PC-3 (cell line): ENCODE measurements around the gene CEP131.

Experiments
- CTCF ChIP-seq: fragments of 300-600 bp; sonication (generic); conservative IDR thresholded peaks from 2 replicates; pipeline ENCODE4 v1.5.1; 2017; ENCODE audit warnings: antibody characterized with exemption, low read depth, mild to moderate bottlenecking, low read length
- EZH2 ChIP-seq: fragments of 300-600 bp; sonication (generic); IDR thresholded peaks from one replicate; pipeline ENCODE4 v1.6.1; 2017; ENCODE audit warnings: antibody characterized with exemption, mild to moderate bottlenecking, low read length; ENCODE audit not compliant: unreplicated experiment
- EZH2phosphoT487 ChIP-seq: fragments of 300-600 bp; sonication (generic); IDR thresholded peaks from 2 replicates; pipeline ENCODE4 v1.6.1; 2018; ENCODE audit warnings: mild to moderate bottlenecking, antibody characterized with exemption, low read length, borderline replicate concordance

GRCh38 chr17:81192386-81193050, 30.2 kb downstream of the CEP131 start:
- TF ChIP-seq EZH2: no peak
- TF ChIP-seq CTCF: no peak
- TF ChIP-seq EZH2phosphoT487: no peak
